Loucy (cell line): ENCODE results near the gene CACNA1C.

Source experiments
- H2AFZ ChIP-seq: fragments of 200-600 bp; sonication (generic); 2 replicates; pipeline ENCODE4 v1.6.0; 2016; ENCODE audit warnings: antibody characterized with exemption, mild to moderate bottlenecking, low read length, moderate library complexity
- H3F3A ChIP-seq: fragments of 200-600 bp; 2 replicates; pipeline ENCODE4 v1.6.0; 2016; ENCODE audit warnings: antibody characterized with exemption, low read depth, mild to moderate bottlenecking
- H3K27me3 ChIP-seq: fragments of 200-600 bp; sonication (generic); 2 replicates; pipeline ENCODE4 v1.6.1; 2014; ENCODE audit warnings: low read length, mild to moderate bottlenecking; ENCODE audit not compliant: insufficient read depth, poor library complexity, severe bottlenecking
- H3K36me3 ChIP-seq: fragments of 200-600 bp; sonication (generic); 2 replicates; pipeline ENCODE4 v1.6.1; 2016; ENCODE audit warnings: low read length; ENCODE audit not compliant: insufficient read depth
- H3K4me1 ChIP-seq: fragments of 200-600 bp; sonication (generic); 2 replicates; pipeline ENCODE4 v1.5.1; 2014; ENCODE audit warnings: low read length, mild to moderate bottlenecking; ENCODE audit not compliant: insufficient read depth, poor library complexity, severe bottlenecking
- H3K4me2 ChIP-seq: fragments of 200-600 bp; sonication (generic); 2 replicates; pipeline ENCODE4 v1.6.0; 2014; ENCODE audit warnings: antibody characterized with exemption, low read length, low read depth, mild to moderate bottlenecking; ENCODE audit not compliant: poor library complexity, severe bottlenecking
- H3K4me3 ChIP-seq: fragments of 200-600 bp; sonication (generic); 2 replicates; pipeline ENCODE4 v1.5.1; 2014; ENCODE audit warnings: low read length, mild to moderate bottlenecking, mixed read lengths; ENCODE audit not compliant: poor library complexity, severe bottlenecking
- H3K79me2 ChIP-seq: fragments of 200-600 bp; sonication (generic); 2 replicates; pipeline ENCODE4 v1.6.1; 2014; ENCODE audit warnings: low read length; ENCODE audit not compliant: insufficient read depth
- H3K9ac ChIP-seq: fragments of 200-600 bp; sonication (generic); 2 replicates; pipeline ENCODE4 v1.6.0; 2014; ENCODE audit warnings: mild to moderate bottlenecking, low read depth, low read length, moderate library complexity; ENCODE audit not compliant: poor library complexity, severe bottlenecking
- H3K9me2 ChIP-seq: fragments of 200-600 bp; sonication (generic); replicated peaks from 2 replicates; pipeline ENCODE4 v1.6.1; 2016; ENCODE audit warnings: low read depth, low read length, mixed read lengths
- H3K9me3 ChIP-seq: fragments of 200-600 bp; sonication (generic); 2 replicates; pipeline ENCODE4 v1.6.1; 2014; ENCODE audit warnings: mild to moderate bottlenecking, antibody characterized with exemption, low read length, low read depth; ENCODE audit not compliant: insufficient read depth
- H4K20me1 ChIP-seq: fragments of 200-600 bp; sonication (generic); 2 replicates; pipeline ENCODE4 v1.6.0; 2014; ENCODE audit warnings: antibody characterized with exemption, low read length, mild to moderate bottlenecking; ENCODE audit not compliant: insufficient read depth, poor library complexity, severe bottlenecking
- CTCF ChIP-seq: fragments of 200-600 bp; sonication (generic); conservative IDR thresholded peaks from 2 replicates; pipeline ENCODE4 v1.5.1; 2014; ENCODE audit warnings: mild to moderate bottlenecking, antibody characterized with exemption, low read length
- EZH2phosphoT487 ChIP-seq: fragments of 200-600 bp; IDR thresholded peaks from 2 replicates; pipeline ENCODE4 v1.6.1; 2018; ENCODE audit warnings: antibody characterized with exemption, mild to moderate bottlenecking, moderate library complexity, borderline replicate concordance

CACNA1C gene

DNA sequence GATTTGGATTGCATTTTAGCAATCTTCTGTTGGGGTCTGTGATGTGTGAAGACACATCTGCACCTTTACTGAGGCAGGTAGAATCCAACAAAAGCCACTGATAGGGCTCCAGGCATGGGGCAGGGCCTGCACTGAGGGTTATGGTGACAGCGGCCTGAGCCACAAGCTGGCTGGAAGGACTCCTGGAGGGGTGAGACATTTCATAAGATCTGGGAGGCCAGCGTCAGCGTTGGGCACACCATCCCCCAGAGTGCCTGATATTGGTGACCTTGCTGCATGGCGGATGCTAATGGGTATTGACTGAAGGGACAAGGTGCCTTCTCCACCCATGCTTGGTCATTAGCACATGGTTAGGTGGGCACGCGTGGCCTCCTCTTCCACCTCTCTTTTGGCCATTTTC is 187.6 kb downstream of the CACNA1C start:
- no peak overlapping the region for H3K4me2 ChIP-seq
- no peaks in the 10 kb centered on the region for H3K9me3 ChIP-seq
- no peaks in the 10 kb centered on the region for H3K9me2 ChIP-seq
- no peak overlapping the region for H3K9ac ChIP-seq
- no peaks in the 10 kb centered on the region for H3K79me2 ChIP-seq
- no peaks in the 10 kb centered on the region for H3K4me1 ChIP-seq
- H4K20me1 ChIP-seq, result no peaks in the 10 kb centered on the region
- no peaks in the 10 kb centered on the region for H3F3A ChIP-seq
- H3K4me3 ChIP-seq, result no peak overlapping the region
- H3K27me3 ChIP-seq, result no peaks in the 10 kb centered on the region
- H3K36me3 ChIP-seq, result no peaks in the 10 kb centered on the region
- TF ChIP-seq EZH2phosphoT487 (no peak), CTCF (no peak)
- H2AFZ ChIP-seq, result no peak overlapping the region

DNA sequence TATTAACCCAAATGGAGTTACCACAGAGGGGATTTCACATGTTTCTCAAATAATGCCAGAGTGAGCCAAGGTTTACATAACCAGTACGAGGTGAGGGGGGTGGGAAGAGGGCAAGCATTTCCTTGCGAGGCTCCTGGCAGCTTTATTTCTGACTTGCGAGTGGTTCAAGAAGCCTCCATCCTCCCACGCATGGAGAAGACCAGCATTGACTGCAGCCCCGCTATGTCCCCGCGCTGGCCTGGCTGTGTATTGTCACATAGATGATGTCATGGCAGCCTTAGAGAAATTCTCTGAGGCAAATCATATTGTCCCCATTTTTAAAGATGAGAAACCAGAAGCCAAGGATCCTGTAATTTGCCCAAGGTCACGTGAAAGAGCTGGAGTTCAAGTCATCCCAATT is 188.2 kb downstream of the CACNA1C start:
- Histone ChIP-seq H2AFZ (no peak overlapping the region), H3K36me3 (no peaks in the 10 kb centered on the region), H3K9me2 (no peaks in the 10 kb centered on the region), H3K4me2 (no peak overlapping the region), H4K20me1 (no peaks in the 10 kb centered on the region), H3K27me3 (no peaks in the 10 kb centered on the region), H3K9me3 (no peaks in the 10 kb centered on the region), H3K4me1 (no peaks in the 10 kb centered on the region), H3K79me2 (no peaks in the 10 kb centered on the region), H3F3A (no peaks in the 10 kb centered on the region), H3K4me3 (no peak overlapping the region), H3K9ac (no peak overlapping the region)
- TF ChIP-seq CTCF (no peak), EZH2phosphoT487 (no peak)

GRCh38 chr12:2242216-2242615 is 189.4 kb downstream of the CACNA1C start:
- H3K9me2 ChIP-seq, result no peaks in the 10 kb centered on the region
- H3K9me3 ChIP-seq, result no peaks in the 10 kb centered on the region
- H3K79me2 ChIP-seq, result no peaks in the 10 kb centered on the region

More at GRCh38 chr12:2242216-2242615, 189.4 kb downstream of the CACNA1C start:
- Histone ChIP-seq H3K27me3 (no peaks in the 10 kb centered on the region), H3F3A (no peaks in the 10 kb centered on the region), H3K4me3 (no peak overlapping the region), H3K4me2 (no peak overlapping the region), H3K36me3 (no peaks in the 10 kb centered on the region), H2AFZ (no peak overlapping the region), H3K9ac (no peak overlapping the region), H3K4me1 (no peaks in the 10 kb centered on the region), H4K20me1 (no peaks in the 10 kb centered on the region)
- TF ChIP-seq CTCF, result no peak
- no peak for TF ChIP-seq EZH2phosphoT487
